ENCODE data around the gene TMED1. TPM values are rescaled to one million over a fixed set of nuclear protein-coding genes. Genes with fewer than 3 reads are reported as not detected.
"Not testable (repeated sequence)": the region's sequence is repeated elsewhere in the genome, so short reads cannot be mapped to it uniquely, and the experiment has no call there.

Gene TMED1
- total and polyA plus RNA-seq, 2 of the 8 experiments (the other 6 are each of a cell fraction or from before 2014, with no cell fraction given), result 26.9 to 31.9 TPM

DNA sequence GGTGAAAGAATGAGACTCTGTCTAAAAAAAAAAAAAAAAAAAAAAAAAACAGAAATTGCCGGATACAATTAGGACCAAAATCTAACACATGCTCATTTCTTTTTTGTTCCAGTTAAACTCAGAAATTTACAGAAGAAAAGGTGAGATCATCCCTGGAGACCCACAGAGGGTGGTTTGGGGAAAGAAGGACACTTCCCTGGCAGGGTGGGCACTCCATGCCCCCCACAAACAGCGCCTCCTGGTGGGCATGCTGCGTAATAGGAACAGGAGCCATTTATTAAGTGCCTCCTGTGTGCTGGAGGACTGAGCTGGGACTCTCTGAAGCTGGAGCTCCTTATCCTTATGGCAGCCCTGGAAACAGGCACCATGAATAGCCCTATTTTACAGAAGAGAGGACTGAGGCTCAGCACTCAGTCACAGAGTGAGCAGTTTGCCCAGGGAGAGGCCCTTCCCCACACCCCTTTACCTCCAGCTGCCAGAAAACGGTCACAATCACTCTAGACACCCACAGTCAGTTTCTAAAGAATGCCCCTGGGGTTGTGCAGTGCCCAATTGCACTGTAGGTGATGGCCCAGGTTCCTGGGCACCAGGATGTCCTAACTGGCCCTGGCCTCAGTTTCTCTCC is 22.3 kb upstream of the TMED1 start (continued):
- TF ChIP-seq MAX (IDR thresholded peaks at IDR 0.05), result 0 out of 2 replicates have a peak, but pooled peaks have one; percentile 21
- TF ChIP-seq SP2 (IDR thresholded peaks at IDR 0.05; ENCODE audit: low read length), result no peak
- TF ChIP-seq CHD2 (IDR thresholded peaks at IDR 0.05; ENCODE audit: low read length), result no peak

GRCh38 chr19:10856899-10857298 is 20.9 kb upstream of the TMED1 start:
- H2AK5ac ChIP-seq (ENCODE audit: low read depth, low read length); H3K4me2 ChIP-seq (ENCODE audit: insufficient read depth in 1 of 2, low read depth in 2 of 2, low read length in 2 of 2); H4K5ac ChIP-seq (ENCODE audit: insufficient read length, low read depth, low read length); H3K4ac ChIP-seq (replicated peaks; ENCODE audit: insufficient read length, low read depth, low read length); H3K18ac ChIP-seq (ENCODE audit: extremely low read depth, low read length); FAIRE-seq; H3K23me2 ChIP-seq (ENCODE audit: low read depth, low read length); H4K20me1 ChIP-seq (replicated peaks in 1 of 2; ENCODE audit: control insufficient read depth in 1 of 2, insufficient read depth in 2 of 2, low read length in 2 of 2); H2AFZ ChIP-seq (ENCODE audit: low read length); H4K8ac ChIP-seq (ENCODE audit: extremely low read depth, insufficient read depth, low read length); H2BK20ac ChIP-seq (ENCODE audit: low read length); H3K79me1 ChIP-seq (ENCODE audit: low read depth, low read length); DNase-seq (ENCODE audit: low read depth in 1 of 2, low spot score in 2 of 2); H3K9ac ChIP-seq (replicated peaks in 1 of 4; ENCODE audit: extremely low read depth in 1 of 4, low read depth in 3 of 4, low read length in 3 of 4); H3K4me1 ChIP-seq (replicated peaks in 1 of 4; ENCODE audit: control insufficient read depth in 3 of 4, insufficient read depth in 4 of 4, low read length in 3 of 4); H3K14ac ChIP-seq (ENCODE audit: insufficient read length); H3K4me3 ChIP-seq (ENCODE audit: extremely low read depth in 1 of 4, insufficient read depth in 2 of 4, low read depth in 3 of 4, low read length in 4 of 4); H2BK120ac ChIP-seq (replicated peaks; ENCODE audit: low read depth, low read length); H4K91ac ChIP-seq (replicated peaks; ENCODE audit: insufficient read length, low read length); H2BK5ac ChIP-seq (ENCODE audit: low read depth, low read length); H2BK15ac ChIP-seq (ENCODE audit: low read length); H3K27ac ChIP-seq (ENCODE audit: low read depth, low read length); H2BK12ac ChIP-seq (ENCODE audit: low read depth, low read length); H3K56ac ChIP-seq (replicated peaks; ENCODE audit: insufficient read length, low read depth, low read length); H3K9me3 ChIP-seq (ENCODE audit: insufficient read depth in 2 of 2, low read depth in 1 of 2, low read length in 1 of 2); H3K23ac ChIP-seq (ENCODE audit: insufficient read length); H3K36me3 ChIP-seq (ENCODE audit: control insufficient read depth in 2 of 4, insufficient read depth in 4 of 4, low read length in 3 of 4); H3K79me2 ChIP-seq (ENCODE audit: control insufficient read depth in 1 of 2, insufficient read depth in 2 of 2, low read length in 2 of 2); H3K27me3 ChIP-seq (replicated peaks in 1 of 4; ENCODE audit: control insufficient read depth in 3 of 4, extremely low read depth in 1 of 4, insufficient read depth in 3 of 4, low read length in 3 of 4): not testable (repeated sequence)
- CTCF ChIA-PET (ENCODE audit: partially characterized antibody), result interaction anchor here (0.6 to 21.2 kb wide), 13 partner anchors 9 to 748 kb away, joined by 3 to 249 read pairs (median 4); partner anchors contain the start of gene TMED1
- 100% methylated on average over 1 of the region's 1 CpG; no CpG with 5 or more reads in 1 of the 2 experiments for WGBS, 2 experiments (ENCODE audit: extremely low coverage in 1 of 2, insufficient coverage in 1 of 2, insufficient read length in 1 of 2, insufficient replicate concordance in 2 of 2, low coverage in 1 of 2, low lambda C conversion rate in 2 of 2, missing lambda C conversion rate in 1 of 2)
- POLR2A ChIA-PET (ENCODE audit: partially characterized antibody), result interaction anchor here (0.6 to 3.2 kb wide), 3 partner anchors 11 to 139 kb away, joined by 3 to 22 read pairs (median 3); partner anchors contain the start of gene TMED1
